ENCODE data around the gene CPE. TPM values are rescaled to one million over a fixed set of nuclear protein-coding genes. Genes with fewer than 3 reads are reported as not detected.
"Not testable (repeated sequence)": the region's sequence is repeated elsewhere in the genome, so short reads cannot be mapped to it uniquely, and the experiment has no call there.

Gene CPE
- total RNA-seq, 1 donor from 2014 or later = 43.6 TPM

DNA sequence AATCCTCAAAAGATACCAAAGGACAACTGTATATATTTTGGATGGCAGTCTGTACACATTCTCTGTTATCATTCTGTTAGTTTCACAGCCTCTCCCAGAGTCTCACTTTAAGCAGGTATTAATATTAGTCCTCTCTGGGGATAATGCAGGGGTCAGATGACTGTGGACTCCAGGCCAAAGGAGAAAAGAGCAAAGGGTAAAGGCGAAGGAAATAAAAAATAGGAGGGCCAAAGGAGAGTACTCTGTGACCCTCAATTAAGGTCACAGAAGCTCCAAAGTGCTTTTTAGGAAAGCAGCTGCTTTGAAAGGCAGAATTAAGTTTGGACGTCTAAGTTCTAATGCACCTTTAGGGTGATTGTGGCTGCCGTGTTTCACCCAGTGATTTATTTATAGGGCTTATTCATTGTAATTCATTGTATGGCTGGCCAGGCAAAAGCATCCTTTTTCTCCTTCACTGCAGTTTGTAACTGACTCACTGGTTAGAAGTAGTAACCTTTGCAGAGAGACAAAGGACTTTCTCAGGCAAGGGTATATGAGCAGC, 43.6 kb upstream of the CPE start:
- TF ChIP-seq, protein P1, sequence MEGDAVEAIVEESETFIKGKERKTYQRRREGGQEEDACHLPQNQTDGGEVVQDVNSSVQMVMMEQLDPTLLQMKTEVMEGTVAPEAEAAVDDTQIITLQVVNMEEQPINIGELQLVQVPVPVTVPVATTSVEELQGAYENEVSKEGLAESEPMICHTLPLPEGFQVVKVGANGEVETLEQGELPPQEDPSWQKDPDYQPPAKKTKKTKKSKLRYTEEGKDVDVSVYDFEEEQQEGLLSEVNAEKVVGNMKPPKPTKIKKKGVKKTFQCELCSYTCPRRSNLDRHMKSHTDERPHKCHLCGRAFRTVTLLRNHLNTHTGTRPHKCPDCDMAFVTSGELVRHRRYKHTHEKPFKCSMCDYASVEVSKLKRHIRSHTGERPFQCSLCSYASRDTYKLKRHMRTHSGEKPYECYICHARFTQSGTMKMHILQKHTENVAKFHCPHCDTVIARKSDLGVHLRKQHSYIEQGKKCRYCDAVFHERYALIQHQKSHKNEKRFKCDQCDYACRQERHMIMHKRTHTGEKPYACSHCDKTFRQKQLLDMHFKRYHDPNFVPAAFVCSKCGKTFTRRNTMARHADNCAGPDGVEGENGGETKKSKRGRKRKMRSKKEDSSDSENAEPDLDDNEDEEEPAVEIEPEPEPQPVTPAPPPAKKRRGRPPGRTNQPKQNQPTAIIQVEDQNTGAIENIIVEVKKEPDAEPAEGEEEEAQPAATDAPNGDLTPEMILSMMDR (IDR thresholded peaks at IDR 0.05) = no peak
- no peak for TF ChIP-seq EZH2phosphoT487 (IDR thresholded peaks at IDR 0.05)
- TF ChIP-seq EZH2 (IDR thresholded peaks at IDR 0.05) = no peak
- no peaks in the 10 kb centered on the region for H3K9me3 ChIP-seq (ENCODE audit: low read depth)
- H3K9ac ChIP-seq = no peak overlapping the region
- Mint-ChIP-seq H3K27ac (no peak overlapping the region), H3K9me3 (no peaks in the 10 kb centered on the region), H3K36me3 (peaks cover 41% of the 10 kb centered on the region), H3K4me3 (peak overlapping the region; percentile 24), H3K4me1 (peaks cover 48% of the 10 kb centered on the region), H3K27me3 (ENCODE audit: insufficient read depth, low read depth) (no peaks in the 10 kb centered on the region)
- DNase-seq (ENCODE audit: low spot score) = no peak
- peaks cover 37% of the 10 kb centered on the region for H3K36me3 ChIP-seq
- H3K27me3 ChIP-seq = no peaks in the 10 kb centered on the region
- peaks cover 60% of the 10 kb centered on the region for H3K4me1 ChIP-seq
- H3K4me2 ChIP-seq = peak overlapping the region; percentile 86
- H3K27ac ChIP-seq = peak overlapping the region; percentile 54
- peaks cover 34% of the 10 kb centered on the region for H3F3A ChIP-seq (ENCODE audit: low read depth)
- peak overlapping the region; percentile 23 for H3K4me3 ChIP-seq
- no peak overlapping the region for H2AFZ ChIP-seq (replicated peaks)
- peaks cover 100% of the 10 kb centered on the region for H3K79me2 ChIP-seq (ENCODE audit: low read depth)
- H4K20me1 ChIP-seq (ENCODE audit: low read depth) = peaks cover 99% of the 10 kb centered on the region

DNA sequence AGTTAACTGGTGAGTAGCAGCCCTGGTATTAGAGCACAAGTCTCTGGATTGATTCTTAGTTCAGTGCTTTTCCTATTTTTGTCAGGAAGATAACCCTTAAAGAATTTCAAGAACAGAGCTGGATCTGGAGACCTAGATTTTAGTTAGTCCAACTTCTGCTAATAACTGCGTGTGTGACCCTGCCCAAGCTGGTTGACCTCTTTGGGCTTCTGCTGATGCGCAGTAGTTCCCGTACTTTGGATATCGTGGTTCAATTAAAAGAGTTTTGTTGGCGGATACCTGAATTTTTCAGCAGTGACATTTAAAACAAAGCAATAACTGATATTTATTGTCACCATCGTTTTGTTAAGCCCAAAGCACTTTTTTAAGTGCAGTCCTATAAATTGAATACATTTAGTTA, 42.1 kb upstream of the CPE start:
- Histone ChIP-seq H3K4me2 (peak overlapping the region; percentile 86), H3K27me3 (no peaks in the 10 kb centered on the region), H2AFZ (replicated peaks) (no peak overlapping the region), H3K4me1 (peaks cover 47% of the 10 kb centered on the region), H3K9ac (no peak overlapping the region), H3F3A (ENCODE audit: low read depth) (peaks cover 44% of the 10 kb centered on the region), H3K36me3 (peaks cover 50% of the 10 kb centered on the region), H3K4me3 (peak overlapping the region; percentile 23), H3K9me3 (ENCODE audit: low read depth) (no peaks in the 10 kb centered on the region), H3K27ac (peak overlapping the region; percentile 7), H3K79me2 (ENCODE audit: low read depth) (peaks cover 91% of the 10 kb centered on the region), H4K20me1 (ENCODE audit: low read depth) (peaks cover 89% of the 10 kb centered on the region)
- no peaks in the 10 kb centered on the region for H3K27me3 Mint-ChIP-seq (ENCODE audit: insufficient read depth, low read depth)
- H3K4me3 Mint-ChIP-seq = peak overlapping the region; percentile 1
- DNase-seq (ENCODE audit: low spot score) = no peak
- H3K36me3 Mint-ChIP-seq = peaks cover 35% of the 10 kb centered on the region
- H3K4me1 Mint-ChIP-seq = peaks cover 36% of the 10 kb centered on the region
- no peak for TF ChIP-seq EZH2 (IDR thresholded peaks at IDR 0.05)
- no peak overlapping the region for H3K27ac Mint-ChIP-seq
- H3K9me3 Mint-ChIP-seq = no peaks in the 10 kb centered on the region

- H3K4me3 ChIP-seq; H2AFZ ChIP-seq (replicated peaks); H3K9me3 ChIP-seq (ENCODE audit: low read depth); H3K4me2 ChIP-seq; H3K27me3 Mint-ChIP-seq (ENCODE audit: insufficient read depth, low read depth); H3K27ac Mint-ChIP-seq; H3K9me3 Mint-ChIP-seq; H3K4me1 Mint-ChIP-seq; H3K4me3 Mint-ChIP-seq; H3K4me1 ChIP-seq; H3K9ac ChIP-seq; H3K27me3 ChIP-seq; DNase-seq (ENCODE audit: low spot score): not testable (repeated sequence)
- Histone ChIP-seq H3K27ac (peak overlapping the region; percentile 27), H3K36me3 (peaks cover 43% of the 10 kb centered on the region), H3K79me2 (ENCODE audit: low read depth) (peaks cover 35% of the 10 kb centered on the region), H4K20me1 (ENCODE audit: low read depth) (peaks cover 42% of the 10 kb centered on the region), H3F3A (ENCODE audit: low read depth) (peaks cover 60% of the 10 kb centered on the region)
- peaks cover 17% of the 10 kb centered on the region for H3K36me3 Mint-ChIP-seq
Measured at GRCh38 chr4:165342340-165342739, 36.5 kb upstream of the CPE start.

DNA sequence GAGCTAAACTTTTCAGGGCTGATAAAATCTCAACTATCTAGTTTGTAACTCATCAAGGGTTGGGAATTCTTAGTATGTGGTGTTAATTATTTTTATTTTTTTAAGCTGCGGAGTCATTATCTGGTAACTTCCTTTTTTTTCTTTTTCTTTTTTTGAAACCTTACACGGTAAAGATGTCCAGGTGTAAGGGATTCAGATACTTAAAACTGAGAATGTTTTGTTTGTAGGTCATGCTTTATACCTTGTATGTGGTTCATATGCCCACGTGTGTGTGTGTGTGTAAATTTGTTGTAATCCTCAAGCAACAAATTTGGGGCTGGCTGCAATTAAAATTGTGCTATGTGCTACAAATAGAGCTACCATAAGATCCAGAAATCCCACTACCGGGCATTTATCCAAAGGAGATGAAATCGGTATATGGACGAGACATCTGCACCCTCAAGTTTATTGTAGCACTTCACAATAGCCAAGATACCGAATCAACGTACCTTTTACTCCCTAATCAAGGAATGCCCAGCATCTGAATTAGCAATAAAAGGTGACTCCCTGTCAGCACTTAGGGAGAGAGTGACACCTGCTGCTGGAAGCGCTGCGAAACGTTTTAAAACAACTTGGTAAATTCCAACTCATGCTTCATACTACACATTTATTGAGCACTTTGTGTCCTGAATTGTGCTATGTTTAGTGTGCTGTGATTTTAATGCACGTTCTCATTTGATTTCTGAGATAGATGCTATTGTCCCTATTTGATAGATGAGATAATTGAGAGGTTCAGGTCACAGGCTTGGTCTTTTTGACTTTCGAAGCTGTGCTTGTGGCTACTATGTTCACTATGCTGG, 35.2 kb upstream of the CPE start:
- TF ChIP-seq EZH2 (IDR thresholded peaks at IDR 0.05) = no peak
- TF ChIP-seq, protein P1 (IDR thresholded peaks at IDR 0.05) = peak; percentile 48
- no peak overlapping the region for H3K4me3 Mint-ChIP-seq
- Histone ChIP-seq H3K27me3 (no peaks in the 10 kb centered on the region), H4K20me1 (ENCODE audit: low read depth) (peaks cover 30% of the 10 kb centered on the region), H3K27ac (peak overlapping the region; percentile 67), H3K9ac (no peak overlapping the region), H3K4me2 (no peak overlapping the region), H3K79me2 (ENCODE audit: low read depth) (peaks cover 22% of the 10 kb centered on the region), H3K36me3 (peaks cover 35% of the 10 kb centered on the region), H3F3A (ENCODE audit: low read depth) (peaks cover 60% of the 10 kb centered on the region), H3K4me3 (no peak overlapping the region), H3K4me1 (no peaks in the 10 kb centered on the region), H3K9me3 (ENCODE audit: low read depth) (no peaks in the 10 kb centered on the region), H2AFZ (replicated peaks) (no peak overlapping the region)
- peaks cover 11% of the 10 kb centered on the region for H3K36me3 Mint-ChIP-seq
- no peak overlapping the region for H3K27ac Mint-ChIP-seq
- H3K4me1 Mint-ChIP-seq = peaks cover 6% of the 10 kb centered on the region
- H3K9me3 Mint-ChIP-seq = no peaks in the 10 kb centered on the region
- peak; percentile 24 for DNase-seq (ENCODE audit: low spot score)
- H3K27me3 Mint-ChIP-seq (ENCODE audit: insufficient read depth, low read depth) = no peaks in the 10 kb centered on the region
